Fibroblast of the aortic adventitia (primary cell): ENCODE results near the gene TEX14. TPM values are rescaled to one million over a fixed set of nuclear protein-coding genes. Genes with fewer than 3 reads are reported as not detected.
A peak's percentile ranks its signal among the peaks of the same experiment; 100 is the strongest.

Source experiments
- DNase-seq: peaks from one replicate; pipeline ENCODE4 v3.0.0-alpha.2; 2010; ENCODE audit warnings: low read depth
- H3K4me3 ChIP-seq: 2 replicates; pipeline ENCODE4 v1.5.1; 2011; ENCODE audit warnings: low read depth, mild to moderate bottlenecking, control low read depth, low read length, moderate library complexity
- CTCF ChIP-seq: IDR thresholded peaks from 2 replicates; pipeline ENCODE4 v1.5.1; 2011; ENCODE audit warnings: mild to moderate bottlenecking, low read length, control low read depth, inconsistent platforms; ENCODE audit not compliant: insufficient read depth
- total RNA-seq: library from RNA; depleted of rRNA; stranded (reverse); fragments of >200 nt; gene quantifications from 2 replicates; pipeline ENCODE4 v1.2.3, GENCODE V29; 2012; ENCODE audit warnings: low replicate concordance

The TEX14 gene
- total RNA-seq, 1 donor = not detected

DNA sequence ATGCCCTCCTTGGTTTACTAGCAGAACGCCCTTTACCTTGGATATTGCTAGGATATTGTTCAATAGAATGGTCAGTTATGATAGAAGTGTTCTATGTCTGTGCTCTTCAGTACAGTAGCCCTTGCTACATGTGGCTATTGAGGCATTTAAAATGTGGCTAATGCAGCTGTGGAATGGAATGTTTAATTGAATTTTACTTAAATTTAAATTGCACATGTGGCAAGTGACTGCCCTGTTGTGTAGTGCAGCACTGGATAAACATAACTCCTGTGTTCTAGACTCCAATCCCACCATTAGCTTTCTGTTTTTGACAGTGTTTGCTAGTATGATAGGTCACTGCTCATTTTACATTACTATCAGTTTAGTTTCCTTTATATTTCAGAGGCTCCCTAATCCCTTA lies 30.4 kb upstream of the TEX14 start:
- no peak for TF ChIP-seq CTCF
- no peak for DNase-seq
- H3K4me3 ChIP-seq = no peak overlapping the region

- DNase-seq = peak; percentile 84
- no peak overlapping the region for H3K4me3 ChIP-seq
- peak; percentile 67 for TF ChIP-seq CTCF
These were observed 19.2 kb upstream of the TEX14 start for GRCh38 chr17:58710948-58711552.

GRCh38 chr17:58706351-58707140 lies 14.7 kb upstream of the TEX14 start:
- no peak for TF ChIP-seq CTCF
- DNase-seq = no peak

GRCh38 chr17:58703916-58704286 lies 12.1 kb upstream of the TEX14 start:
- no peak for TF ChIP-seq CTCF
- no peak for DNase-seq
- H3K4me3 ChIP-seq = no peak overlapping the region

More at GRCh38 chr17:58706351-58707140, 14.7 kb upstream of the TEX14 start:
- no peak overlapping the region for H3K4me3 ChIP-seq

DNA sequence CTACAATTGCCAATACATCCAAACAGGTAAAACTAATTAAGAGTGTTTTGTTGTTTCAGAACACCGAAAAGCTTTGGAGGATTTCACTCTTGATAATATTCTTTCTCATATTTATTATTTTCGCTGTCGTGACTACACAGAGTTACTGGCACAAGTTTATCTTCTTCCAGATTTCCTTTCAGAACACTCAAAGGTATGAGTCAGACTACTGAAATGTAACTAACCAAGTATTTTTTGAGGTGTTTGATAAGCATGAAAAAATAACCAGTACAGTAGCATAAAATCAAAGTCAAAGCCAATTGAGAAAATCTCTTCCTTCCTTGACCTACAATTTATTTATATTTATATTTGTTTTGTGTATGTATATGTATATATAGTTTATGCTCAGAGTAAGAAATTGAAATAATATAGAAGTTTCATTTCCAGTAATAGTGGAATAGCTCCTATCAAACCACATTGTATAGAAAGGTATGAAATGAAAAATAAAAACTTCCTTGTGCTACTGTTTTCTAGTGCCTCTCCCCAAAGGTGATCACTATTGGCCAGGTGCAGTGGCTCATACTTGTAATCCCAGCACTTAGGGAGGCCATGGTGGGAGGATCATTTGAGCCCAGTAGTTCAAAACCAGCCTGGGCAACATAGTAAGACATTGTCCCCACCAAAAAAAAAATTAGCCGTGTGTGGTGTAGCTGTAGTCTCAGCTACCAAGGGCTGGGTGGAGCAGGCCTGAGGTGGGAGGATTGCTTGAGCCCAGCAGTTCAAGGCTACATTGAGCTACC lies 11.5 kb upstream of the TEX14 start:
- H3K4me3 ChIP-seq = no peak overlapping the region
- peak; percentile 78 for DNase-seq
- no peak for TF ChIP-seq CTCF

DNA sequence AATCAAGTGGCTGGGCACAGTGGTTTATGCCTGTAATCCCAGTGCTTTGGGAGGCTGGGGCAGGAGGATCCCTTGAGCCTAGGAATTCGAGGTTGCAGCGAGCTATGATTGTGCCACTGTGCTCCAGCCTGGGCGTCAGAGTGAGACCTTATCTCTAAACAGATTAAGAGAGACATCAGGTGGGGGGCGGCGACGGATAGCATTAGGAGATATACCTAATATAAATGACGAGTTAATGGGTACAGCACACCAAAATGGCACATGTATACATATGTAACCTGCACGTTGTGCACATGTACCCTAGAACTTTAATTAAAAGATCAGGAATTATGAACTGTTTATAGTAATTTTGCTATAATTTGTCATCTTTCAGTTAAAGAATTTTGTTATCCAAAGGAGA lies 10.9 kb upstream of the TEX14 start:
- TF ChIP-seq CTCF = no peak
- no peak for DNase-seq
- H3K4me3 ChIP-seq = no peak overlapping the region
